Measurements from ENCODE around the gene DPF3. TPM values are rescaled to one million over a fixed set of nuclear protein-coding genes. Genes with fewer than 3 reads are reported as not detected.

DPF3 gene
- total RNA-seq, 4 donors from 2014 or later: 0.39 to 3.4 (median 1.6) TPM

DNA sequence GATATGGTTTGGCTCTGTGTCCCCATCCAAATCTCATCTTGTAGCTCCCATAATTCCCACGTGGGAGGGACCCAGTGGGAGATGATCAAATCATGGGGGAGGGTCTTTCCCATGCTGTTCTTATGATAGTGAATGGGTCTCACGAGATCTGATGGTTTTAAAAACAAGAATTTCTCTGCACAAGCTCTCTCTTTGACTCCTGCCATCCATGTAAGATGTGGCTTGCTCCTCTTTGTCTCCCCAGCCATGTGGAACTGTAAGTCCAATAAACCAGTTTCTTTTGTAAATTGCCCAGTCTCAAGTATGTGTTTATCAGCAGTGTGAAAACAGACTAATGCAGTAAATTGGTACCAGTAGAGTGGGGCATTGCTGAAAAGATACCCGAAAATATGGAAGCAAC lies 146.2 kb downstream of the DPF3 start:
- Histone ChIP-seq H3K4me1 (no peaks in the 10 kb centered on the region), H3K27me3 (no peaks in the 10 kb centered on the region), H3K27ac (no peak overlapping the region), H3K4me3 (no peak overlapping the region), H3K36me3 (no peaks in the 10 kb centered on the region), H3K9me3 (no peaks in the 10 kb centered on the region)
- no peak for TF ChIP-seq POLR2A (IDR thresholded peaks at IDR 0.05)
- TF ChIP-seq EP300 (IDR thresholded peaks at IDR 0.05): no peak
- no peak for TF ChIP-seq POLR2AphosphoS5 (IDR thresholded peaks at IDR 0.05)
- TF ChIP-seq, protein P1, sequence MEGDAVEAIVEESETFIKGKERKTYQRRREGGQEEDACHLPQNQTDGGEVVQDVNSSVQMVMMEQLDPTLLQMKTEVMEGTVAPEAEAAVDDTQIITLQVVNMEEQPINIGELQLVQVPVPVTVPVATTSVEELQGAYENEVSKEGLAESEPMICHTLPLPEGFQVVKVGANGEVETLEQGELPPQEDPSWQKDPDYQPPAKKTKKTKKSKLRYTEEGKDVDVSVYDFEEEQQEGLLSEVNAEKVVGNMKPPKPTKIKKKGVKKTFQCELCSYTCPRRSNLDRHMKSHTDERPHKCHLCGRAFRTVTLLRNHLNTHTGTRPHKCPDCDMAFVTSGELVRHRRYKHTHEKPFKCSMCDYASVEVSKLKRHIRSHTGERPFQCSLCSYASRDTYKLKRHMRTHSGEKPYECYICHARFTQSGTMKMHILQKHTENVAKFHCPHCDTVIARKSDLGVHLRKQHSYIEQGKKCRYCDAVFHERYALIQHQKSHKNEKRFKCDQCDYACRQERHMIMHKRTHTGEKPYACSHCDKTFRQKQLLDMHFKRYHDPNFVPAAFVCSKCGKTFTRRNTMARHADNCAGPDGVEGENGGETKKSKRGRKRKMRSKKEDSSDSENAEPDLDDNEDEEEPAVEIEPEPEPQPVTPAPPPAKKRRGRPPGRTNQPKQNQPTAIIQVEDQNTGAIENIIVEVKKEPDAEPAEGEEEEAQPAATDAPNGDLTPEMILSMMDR (IDR thresholded peaks at IDR 0.05): no peak
- 88% methylated on average over 3 of the region's 3 CpGs for WGBS
- DNase-seq (ENCODE audit: low spot score in 2 of 2): no peak

- no peaks in the 10 kb centered on the region for H3K4me1 ChIP-seq
- 79% methylated on average over 17 of the region's 20 CpGs for WGBS
- DNase-seq (ENCODE audit: low spot score in 2 of 2): no peak
- H3K4me3 ChIP-seq: no peak overlapping the region
- TF ChIP-seq POLR2AphosphoS5 (IDR thresholded peaks at IDR 0.05): no peak
- no peak for TF ChIP-seq POLR2A (IDR thresholded peaks at IDR 0.05)
- TF ChIP-seq, protein P1 (IDR thresholded peaks at IDR 0.05): no peak
- TF ChIP-seq EP300 (IDR thresholded peaks at IDR 0.05): no peak
- H3K27me3 ChIP-seq: no peaks in the 10 kb centered on the region
- H3K27ac ChIP-seq: no peak overlapping the region
- no peaks in the 10 kb centered on the region for H3K9me3 ChIP-seq
- H3K36me3 ChIP-seq: no peaks in the 10 kb centered on the region
Measured at GRCh38 chr14:72745991-72746980, 147.6 kb downstream of the DPF3 start.

- no peak overlapping the region for H3K4me3 ChIP-seq
- DNase-seq (ENCODE audit: low spot score in 2 of 2): no peak
- no peaks in the 10 kb centered on the region for H3K36me3 ChIP-seq
- no peak for TF ChIP-seq POLR2A (IDR thresholded peaks at IDR 0.05)
- TF ChIP-seq, protein P1 (IDR thresholded peaks at IDR 0.05): no peak
- TF ChIP-seq EP300 (IDR thresholded peaks at IDR 0.05): no peak
- TF ChIP-seq POLR2AphosphoS5 (IDR thresholded peaks at IDR 0.05): no peak
- no peaks in the 10 kb centered on the region for H3K27me3 ChIP-seq
- WGBS: 69% methylated on average over 5 of the region's 5 CpGs
- H3K4me1 ChIP-seq: no peaks in the 10 kb centered on the region
- H3K27ac ChIP-seq: no peak overlapping the region
- no peaks in the 10 kb centered on the region for H3K9me3 ChIP-seq
Measured at GRCh38 chr14:72745546-72745945, 148.4 kb downstream of the DPF3 start.

DNA sequence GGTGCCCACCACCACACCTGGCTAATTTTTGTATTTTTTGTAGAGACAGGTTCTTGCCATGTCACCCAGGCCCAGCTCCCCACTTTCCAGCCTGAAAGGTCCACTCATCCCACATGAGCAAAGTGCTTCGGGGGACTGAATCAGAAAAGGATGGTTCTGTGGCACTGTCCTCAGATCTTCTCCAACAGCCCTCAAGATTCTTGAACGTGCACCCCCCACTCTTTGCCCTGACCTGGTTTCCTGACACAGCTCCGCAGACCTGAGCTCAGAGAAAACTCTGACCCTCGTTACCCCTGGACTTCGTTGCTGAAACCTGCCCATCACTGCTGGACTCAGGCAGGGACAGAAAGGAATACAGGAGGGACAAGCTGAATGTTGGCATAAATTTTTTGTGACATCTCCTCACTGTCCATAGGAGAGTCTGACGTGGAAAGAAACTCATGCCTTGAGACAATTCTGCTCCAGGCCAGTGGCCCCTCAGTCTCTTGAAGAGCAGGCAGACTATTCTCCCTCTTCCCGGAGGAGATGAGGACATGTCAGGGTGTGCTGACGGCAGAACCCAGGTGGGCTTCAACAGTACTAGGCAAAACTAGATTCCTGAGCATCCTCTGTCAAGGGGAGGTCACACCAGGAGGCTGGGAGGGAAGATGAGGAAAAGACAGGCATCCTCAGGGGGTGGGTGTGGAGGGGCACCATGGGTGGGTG lies 149.3 kb downstream of the DPF3 start:
- Histone ChIP-seq H3K9me3 (no peaks in the 10 kb centered on the region), H3K4me3 (no peak overlapping the region), H3K27ac (no peak overlapping the region), H3K36me3 (no peaks in the 10 kb centered on the region), H3K27me3 (no peaks in the 10 kb centered on the region), H3K4me1 (no peaks in the 10 kb centered on the region)
- 93% methylated on average over 8 of the region's 8 CpGs for WGBS
- no peak for DNase-seq (ENCODE audit: low spot score in 2 of 2)
- TF ChIP-seq POLR2AphosphoS5 (IDR thresholded peaks at IDR 0.05) (no peak), EP300 (IDR thresholded peaks at IDR 0.05) (no peak), POLR2A (IDR thresholded peaks at IDR 0.05) (no peak)
- TF ChIP-seq, protein P1 (IDR thresholded peaks at IDR 0.05): no peak

DNA sequence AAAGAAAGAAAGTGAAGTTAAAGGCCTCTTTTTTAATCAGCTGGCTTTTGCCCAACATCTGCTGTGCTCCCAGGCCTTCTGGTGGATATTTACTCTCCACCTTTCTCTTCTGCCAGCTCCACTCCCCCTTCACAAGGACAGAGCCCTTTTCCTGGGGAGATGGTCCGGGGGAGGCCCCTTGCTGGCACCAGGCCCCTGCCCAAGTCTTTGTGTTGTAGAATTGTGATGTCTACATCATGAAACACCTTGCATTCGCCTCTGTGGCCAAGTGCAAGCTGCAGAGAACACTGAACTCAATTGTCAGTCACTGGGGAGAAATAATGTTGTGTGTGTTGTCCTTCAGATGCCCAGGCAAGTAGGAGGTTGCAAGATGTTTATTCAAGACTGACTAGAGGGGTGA lies 150.3 kb downstream of the DPF3 start:
- Histone ChIP-seq H3K4me1 (no peaks in the 10 kb centered on the region), H3K27ac (no peak overlapping the region), H3K9me3 (no peaks in the 10 kb centered on the region), H3K27me3 (no peaks in the 10 kb centered on the region), H3K4me3 (no peak overlapping the region), H3K36me3 (no peaks in the 10 kb centered on the region)
- no peak for DNase-seq (ENCODE audit: low spot score in 2 of 2)
- WGBS: 63% methylated on average over 2 of the region's 2 CpGs
- TF ChIP-seq POLR2AphosphoS5 (IDR thresholded peaks at IDR 0.05) (no peak), EP300 (IDR thresholded peaks at IDR 0.05) (no peak), POLR2A (IDR thresholded peaks at IDR 0.05) (no peak)
- TF ChIP-seq, protein P1 (IDR thresholded peaks at IDR 0.05): no peak

Measured in suprapubic skin (tissue), 4 donors.